MM.1S (cell line): ENCODE results near the gene CTSO.

Source experiments
- DNase-seq: peaks from one replicate; pipeline ENCODE4 v3.0.0-alpha.2; 2015
- H2AFZ ChIP-seq: fragments of 300-600 bp; sonication (generic); 2 replicates; pipeline ENCODE4 v1.6.0; 2016; ENCODE audit warnings: antibody characterized with exemption, low read length
- H3F3A ChIP-seq: fragments of 300-600 bp; sonication (generic); 2 replicates; pipeline ENCODE4 v1.6.1; 2016; ENCODE audit warnings: mild to moderate bottlenecking, antibody characterized with exemption, low read length, moderate library complexity, mixed read lengths; ENCODE audit not compliant: insufficient read depth
- H3K27ac ChIP-seq: fragments of 300-600 bp; sonication (generic); 2 replicates; pipeline ENCODE4 v1.5.1; 2016; ENCODE audit warnings: mild to moderate bottlenecking, low read length
- H3K27me3 ChIP-seq: fragments of 300-600 bp; sonication (generic); replicated peaks from 2 replicates; pipeline ENCODE4 v1.6.0; 2016; ENCODE audit warnings: low read length; ENCODE audit not compliant: insufficient read depth
- H3K36me3 ChIP-seq: fragments of 300-600 bp; sonication (generic); replicated peaks from 2 replicates; pipeline ENCODE4 v1.6.1; 2016; ENCODE audit warnings: mild to moderate bottlenecking, low read length, mixed read lengths; ENCODE audit not compliant: insufficient read depth
- H3K4me1 ChIP-seq: fragments of 300-600 bp; sonication (generic); 2 replicates; pipeline ENCODE4 v1.6.1; 2016; ENCODE audit warnings: low read length, mixed read lengths
- H3K4me2 ChIP-seq: fragments of 300-600 bp; sonication (generic); 2 replicates; pipeline ENCODE4 v1.6.0; 2016; ENCODE audit warnings: low read depth, low read length
- H3K4me3 ChIP-seq: fragments of 300-600 bp; sonication (generic); 2 replicates; pipeline ENCODE4 v1.5.1; 2016; ENCODE audit warnings: low read length, mixed read lengths
- H3K79me2 ChIP-seq: fragments of 300-600 bp; sonication (generic); 2 replicates; pipeline ENCODE4 v1.6.1; 2016; ENCODE audit warnings: mixed run types, low read length, mixed read lengths
- H3K9ac ChIP-seq: fragments of 300-600 bp; sonication (generic); 2 replicates; pipeline ENCODE4 v1.6.1; 2016; ENCODE audit warnings: low read length, mixed read lengths
- H3K9me2 ChIP-seq: fragments of 300-600 bp; sonication (generic); replicated peaks from 2 replicates; pipeline ENCODE4 v1.6.1; 2016; ENCODE audit warnings: mild to moderate bottlenecking, low read length, mixed read lengths; ENCODE audit not compliant: insufficient read depth
- H3K9me3 ChIP-seq: fragments of 300-600 bp; sonication (generic); replicated peaks from 2 replicates; pipeline ENCODE4 v1.6.1; 2016; ENCODE audit warnings: mild to moderate bottlenecking, low read length, mixed read lengths; ENCODE audit not compliant: insufficient read depth
- H4K20me1 ChIP-seq: fragments of 300-600 bp; sonication (generic); 2 replicates; pipeline ENCODE4 v1.6.1; 2016; ENCODE audit warnings: mild to moderate bottlenecking, low read length, moderate library complexity, mixed read lengths; ENCODE audit not compliant: insufficient read depth
- CTCF ChIP-seq: fragments of 300-600 bp; sonication (generic); IDR thresholded peaks from 2 replicates; pipeline ENCODE4 v1.5.1; 2016; ENCODE audit warnings: antibody characterized with exemption, low read length, mixed read lengths
- EZH2 ChIP-seq: fragments of 300-600 bp; sonication (generic); optimal IDR thresholded peaks from 2 replicates; pipeline ENCODE3; 2017; ENCODE audit warnings: low read depth, mild to moderate bottlenecking, antibody characterized with exemption, low read length, mixed read lengths
- EZH2phosphoT487 ChIP-seq: fragments of 300-600 bp; sonication (generic); IDR thresholded peaks from 2 replicates; pipeline ENCODE4 v1.6.1; 2018; ENCODE audit warnings: antibody characterized with exemption, low read length

CTSO gene

GRCh38 chr4:155885666-155886065, 68.0 kb downstream of the CTSO start:
- H3K27ac ChIP-seq, result no peak overlapping the region
- H4K20me1 ChIP-seq, result no peaks in the 10 kb centered on the region
- no peaks in the 10 kb centered on the region for H3K9me3 ChIP-seq
- H3F3A ChIP-seq, result peaks cover 6% of the 10 kb centered on the region; the same call in 1 of the 2 replicates
- TF ChIP-seq EZH2 (no peak), CTCF (no peak), EZH2phosphoT487 (no peak)
- H3K4me3 ChIP-seq, result no peak overlapping the region
- H3K9me2 ChIP-seq, result no peaks in the 10 kb centered on the region
- no peak overlapping the region for H3K4me2 ChIP-seq
- no peaks in the 10 kb centered on the region for H3K79me2 ChIP-seq
- H3K27me3 ChIP-seq, result no peaks in the 10 kb centered on the region
- H3K4me1 ChIP-seq, result peaks cover 7% of the 10 kb centered on the region; the same call in 1 of the 2 replicates
- no peak overlapping the region for H2AFZ ChIP-seq
- H3K9ac ChIP-seq, result no peak overlapping the region
- no peak for DNase-seq
- H3K36me3 ChIP-seq, result no peaks in the 10 kb centered on the region

GRCh38 chr4:155883895-155884294, 69.8 kb downstream of the CTSO start:
- Histone ChIP-seq H2AFZ (no peak overlapping the region), H3K9ac (no peak overlapping the region), H3K4me1 (peaks cover 3% of the 10 kb centered on the region; the same call in 1 of the 2 replicates), H3F3A (peaks cover 6% of the 10 kb centered on the region), H3K9me2 (no peaks in the 10 kb centered on the region), H3K79me2 (no peaks in the 10 kb centered on the region), H3K9me3 (no peaks in the 10 kb centered on the region), H3K27ac (no peak overlapping the region), H3K4me3 (no peak overlapping the region), H3K27me3 (no peaks in the 10 kb centered on the region), H3K36me3 (no peaks in the 10 kb centered on the region), H4K20me1 (no peaks in the 10 kb centered on the region), H3K4me2 (no peak overlapping the region)
- no peak for DNase-seq
- TF ChIP-seq CTCF, result no peak
- no peak for TF ChIP-seq EZH2
- no peak for TF ChIP-seq EZH2phosphoT487

GRCh38 chr4:155881555-155881954, 72.1 kb downstream of the CTSO start:
- Histone ChIP-seq H2AFZ (peak overlapping the region; percentile 15), H3F3A (peaks cover 6% of the 10 kb centered on the region), H4K20me1 (no peaks in the 10 kb centered on the region), H3K4me1 (peaks cover 3% of the 10 kb centered on the region; the same call in 1 of the 2 replicates), H3K9me3 (no peaks in the 10 kb centered on the region), H3K4me2 (peak overlapping the region; percentile 57), H3K36me3 (no peaks in the 10 kb centered on the region), H3K9ac (no peak overlapping the region; the same call in 1 of the 2 replicates), H3K79me2 (no peaks in the 10 kb centered on the region), H3K4me3 (peak overlapping the region; percentile 23), H3K27me3 (no peaks in the 10 kb centered on the region), H3K9me2 (no peaks in the 10 kb centered on the region), H3K27ac (peak overlapping the region; percentile 55)
- peak; percentile 67 for DNase-seq
- TF ChIP-seq EZH2phosphoT487 (no peak), EZH2 (no peak), CTCF (no peak)
